Hepatocyte (in vitro differentiated cells): ENCODE results near the gene GYS1. TPM values are rescaled to one million over a fixed set of nuclear protein-coding genes. Genes with fewer than 3 reads are reported as not detected.
"Not testable (repeated sequence)": the region's sequence is repeated elsewhere in the genome, so short reads cannot be mapped to it uniquely, and the experiment has no call there.

ENCODE experiments used
- DNase-seq: peaks from one replicate; pipeline ENCODE4 v3.0.0-alpha.2; 2016; ENCODE audit warnings: low spot score
- H2AFZ ChIP-seq: fragments of 200-600 bp; sonication (generic); 2 replicates; pipeline ENCODE4 v1.6.0; 2016; ENCODE audit warnings: antibody characterized with exemption, mild to moderate bottlenecking
- H3K27ac ChIP-seq: fragments of 200-600 bp; sonication (generic); 2 replicates; pipeline ENCODE4 v1.5.1; 2016; ENCODE audit warnings: mild to moderate bottlenecking
- H3K27me3 ChIP-seq: fragments of 200-600 bp; sonication (generic); 2 replicates; pipeline ENCODE4 v1.6.1; 2016
- H3K36me3 ChIP-seq: fragments of 200-600 bp; sonication (generic); replicated peaks from 2 replicates; pipeline ENCODE4 v1.5.1; 2016; ENCODE audit warnings: low read depth; ENCODE audit not compliant: insufficient read depth
- H3K4me1 ChIP-seq: fragments of 200-600 bp; sonication (generic); 2 replicates; pipeline ENCODE4 v1.5.1; 2016; ENCODE audit warnings: mild to moderate bottlenecking, moderate library complexity; ENCODE audit not compliant: insufficient read depth
- H3K4me2 ChIP-seq: fragments of 200-600 bp; sonication (generic); 2 replicates; pipeline ENCODE4 v1.6.0; 2016
- H3K4me3 ChIP-seq: fragments of 200-600 bp; sonication (generic); 2 replicates; pipeline ENCODE4 v1.5.1; 2016; ENCODE audit warnings: mild to moderate bottlenecking
- H3K79me2 ChIP-seq: fragments of 200-600 bp; sonication (generic); 2 replicates; pipeline ENCODE4 v1.6.0; 2017; ENCODE audit warnings: mild to moderate bottlenecking
- H3K9me2 ChIP-seq: fragments of 200-600 bp; sonication (generic); replicated peaks from 2 replicates; pipeline ENCODE4 v1.6.0; 2017; ENCODE audit warnings: mild to moderate bottlenecking; ENCODE audit not compliant: insufficient read depth
- H3K9me3 ChIP-seq: fragments of 200-600 bp; sonication (generic); 2 replicates; pipeline ENCODE4 v1.5.1; 2016; ENCODE audit warnings: low read depth, mild to moderate bottlenecking
- H4K20me1 ChIP-seq: fragments of 200-600 bp; sonication (generic); 2 replicates; pipeline ENCODE4 v1.6.0; 2016; ENCODE audit warnings: mild to moderate bottlenecking; ENCODE audit not compliant: insufficient read depth, poor library complexity, severe bottlenecking
- CTCF ChIP-seq: fragments of 200-600 bp; sonication (generic); IDR thresholded peaks from 2 replicates; pipeline ENCODE4 v1.5.1; 2016; ENCODE audit warnings: antibody characterized with exemption, mild to moderate bottlenecking; ENCODE audit not compliant: poor library complexity
- WGBS: methylation state at CpG from one replicate; pipeline ENCODE4 v1.1.6; 2016; ENCODE audit warnings: low lambda C conversion rate; ENCODE audit errors: missing lambda C conversion rate; 5-methylcytosine and 5-hydroxymethylcytosine counted together
- polyA plus RNA-seq: library from polyadenylated mRNA; unstranded; fragments of >200 nt; fragmentation: Nextera tagmentation; extraction: Ambion mirVana; gene quantifications from 2 replicates; pipeline ENCODE4 v1.2.1, GENCODE V29; 2016
- total RNA-seq: library from RNA; depleted of rRNA; stranded (reverse); fragments of >200 nt; gene quantifications from 2 replicates; pipeline ENCODE4 v1.2.3, GENCODE V29; 2014

Gene GYS1
- total and polyA plus RNA-seq, 2 experiments from 2014 or later: 37.4 to 45.9 TPM

DNA sequence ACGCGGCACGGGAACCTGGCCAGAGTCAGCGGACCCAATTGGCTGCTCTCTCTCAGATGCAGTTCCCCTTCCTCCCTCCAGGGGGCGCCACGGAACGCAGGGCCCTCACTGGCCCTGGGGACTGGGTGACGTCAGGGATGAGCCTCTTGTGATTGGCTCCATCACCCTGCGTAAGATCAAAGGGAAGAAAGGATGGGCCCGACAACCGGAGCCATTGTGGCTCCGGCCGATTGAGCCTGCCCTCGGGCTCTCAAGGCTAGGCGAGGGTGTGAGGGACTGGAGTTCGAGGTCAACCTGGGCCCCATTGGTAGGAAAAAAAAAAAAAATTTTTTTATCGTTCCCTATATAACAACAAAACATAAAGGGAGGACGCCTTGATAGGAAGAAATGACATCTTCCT, 43.7 kb upstream of the GYS1 start, which contains the start of gene CGB1:
CGB1 (minus strand) TSS at position 81 of the 400 bp plus-strand sequence. CDS start 184 bp downstream, outside the sequence.
- not testable (repeated sequence) for H3K9me3 ChIP-seq, H3K9me2 ChIP-seq, H3K4me3 ChIP-seq, H3K4me1 ChIP-seq, H3K27me3 ChIP-seq, H3K79me2 ChIP-seq, DNase-seq, H4K20me1 ChIP-seq, H3K36me3 ChIP-seq, H2AFZ ChIP-seq, H3K27ac ChIP-seq, H3K4me2 ChIP-seq
- 72% methylated on average over 18 of the region's 18 CpGs for WGBS
- peak; percentile 15 for TF ChIP-seq CTCF

DNA sequence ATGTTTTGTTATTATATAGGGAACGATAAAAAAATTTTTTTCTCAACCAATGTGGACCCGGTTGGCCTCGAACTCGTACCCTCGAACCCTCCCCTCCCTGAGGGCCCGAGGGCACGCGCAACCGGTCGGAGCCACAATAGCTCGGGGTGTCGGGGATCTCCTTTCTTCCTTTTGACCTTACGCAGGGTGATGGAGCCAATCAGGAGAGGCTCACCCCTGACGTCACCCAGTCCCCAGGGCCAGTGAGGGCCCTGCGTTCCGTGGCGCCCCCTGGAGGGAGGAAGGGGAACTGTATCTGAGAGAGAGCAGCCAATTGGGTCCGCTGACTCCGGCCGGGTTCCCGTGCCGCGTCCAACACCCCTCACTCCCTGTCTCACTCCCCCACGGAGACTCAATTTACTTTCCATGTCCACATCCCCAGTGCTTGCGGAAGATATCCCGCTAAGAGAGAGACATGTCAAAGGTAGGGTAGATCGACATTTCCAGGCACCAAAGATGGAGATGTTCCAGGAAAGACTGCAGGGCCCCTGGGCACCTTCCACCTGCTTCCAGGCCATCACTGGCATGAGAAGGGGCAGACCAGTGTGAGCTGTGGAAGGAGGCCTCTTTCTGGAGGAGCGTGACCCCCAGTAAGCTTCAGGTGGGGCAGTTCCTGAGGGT, 38.7 kb upstream of the GYS1 start, which contains the start of gene CGB2:
CGB2 (plus strand) TSS at position 249 of the 660 bp plus-strand sequence; CDS start at position 455, 206 bp downstream.
- not testable (repeated sequence) for H2AFZ ChIP-seq, H3K27me3 ChIP-seq, H4K20me1 ChIP-seq, H3K9me2 ChIP-seq, H3K9me3 ChIP-seq, H3K4me2 ChIP-seq, H3K79me2 ChIP-seq, H3K27ac ChIP-seq, H3K4me1 ChIP-seq, H3K4me3 ChIP-seq, DNase-seq, H3K36me3 ChIP-seq
- 65% methylated on average over 26 of the region's 28 CpGs for WGBS

GRCh38 chr19:49030323-49030722, 37.2 kb upstream of the GYS1 start:
- H3K27ac ChIP-seq, H3K9me2 ChIP-seq, H3K4me2 ChIP-seq, H3K79me2 ChIP-seq, H2AFZ ChIP-seq, DNase-seq, H3K4me1 ChIP-seq, H3K36me3 ChIP-seq, H3K4me3 ChIP-seq, H3K27me3 ChIP-seq, H4K20me1 ChIP-seq, H3K9me3 ChIP-seq: not testable (repeated sequence)
- WGBS: 95% methylated on average over 5 of the region's 8 CpGs

DNA sequence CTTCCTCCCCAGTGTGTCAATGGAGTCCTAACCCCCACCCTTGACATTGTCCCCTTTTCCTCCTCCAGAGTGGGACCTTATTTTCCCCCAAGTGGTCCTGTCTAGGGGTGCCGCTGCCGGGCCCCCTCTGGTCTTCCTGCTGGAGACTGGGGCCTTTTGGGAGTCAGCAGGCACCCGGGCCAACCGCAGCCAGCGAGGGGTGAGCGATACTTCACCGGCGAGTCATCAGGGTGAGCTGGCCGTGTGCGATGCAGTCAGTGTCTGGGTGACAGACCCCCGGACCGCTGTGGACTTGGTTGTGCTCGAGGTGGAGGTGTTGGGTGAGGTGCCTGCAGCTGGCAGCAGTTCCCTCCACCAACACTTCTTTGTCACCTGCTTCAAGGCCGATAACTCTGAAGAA, 36.6 kb upstream of the GYS1 start:
- H3K79me2 ChIP-seq: not testable (repeated sequence)
- 84% methylated on average over 13 of the region's 14 CpGs for WGBS

DNA sequence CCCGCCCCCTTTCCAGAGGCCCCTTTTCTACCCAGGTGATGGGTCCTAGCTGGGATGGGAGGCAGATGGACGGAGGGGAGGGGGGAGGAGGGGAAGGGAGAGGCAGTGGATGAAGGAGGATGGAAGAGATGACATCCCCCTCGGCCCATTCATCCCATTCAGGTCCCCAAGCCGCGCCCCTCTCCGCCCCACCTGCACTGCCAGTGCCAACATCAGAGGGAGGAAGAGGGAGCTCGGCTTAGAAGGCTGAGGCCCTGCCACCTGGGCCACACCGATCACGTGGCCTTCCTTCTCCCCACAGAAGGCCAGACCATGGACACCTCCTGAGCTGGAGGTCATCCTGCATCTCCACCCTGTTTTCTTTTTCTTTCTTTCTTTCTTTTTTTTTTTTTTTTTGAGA, 35.6 kb upstream of the GYS1 start:
- not testable (repeated sequence) for DNase-seq, H3K4me2 ChIP-seq, H3K79me2 ChIP-seq, H3K27me3 ChIP-seq, H3K4me3 ChIP-seq, H3K9me2 ChIP-seq, H2AFZ ChIP-seq, H3K27ac ChIP-seq, H4K20me1 ChIP-seq, H3K9me3 ChIP-seq, H3K4me1 ChIP-seq, H3K36me3 ChIP-seq
- WGBS: 93% methylated on average over 4 of the region's 9 CpGs

More for the DNA sequence above, 36.6 kb upstream of the GYS1 start:
- H3K4me1 ChIP-seq, H3K27me3 ChIP-seq, H3K27ac ChIP-seq, H3K4me3 ChIP-seq, H3K4me2 ChIP-seq, H3K36me3 ChIP-seq, DNase-seq, H3K9me2 ChIP-seq, H2AFZ ChIP-seq, H4K20me1 ChIP-seq, H3K9me3 ChIP-seq: not testable (repeated sequence)

DNA sequence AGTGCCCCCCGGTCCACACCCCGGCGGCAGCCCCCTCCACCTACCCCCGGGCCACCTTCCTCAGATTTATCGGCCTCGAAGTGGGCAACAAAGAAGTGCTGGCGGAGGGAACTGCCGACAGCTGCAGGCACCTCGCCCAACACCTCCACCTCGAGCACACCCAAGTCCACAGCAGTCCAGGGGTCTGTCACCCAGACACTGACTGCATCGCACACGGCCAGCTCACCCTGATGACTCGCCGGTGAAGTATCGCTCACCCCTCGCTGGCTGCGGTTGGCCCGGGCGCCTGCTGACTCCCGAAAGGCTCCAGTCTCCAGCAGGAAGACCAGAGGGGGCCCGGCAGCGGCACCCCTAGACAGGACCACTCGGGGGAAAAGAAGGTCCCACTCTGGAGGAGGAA, 32.5 kb upstream of the GYS1 start:
- H3K4me2 ChIP-seq, H3K79me2 ChIP-seq, H3K27me3 ChIP-seq, H3K9me2 ChIP-seq, H3K9me3 ChIP-seq, H3K36me3 ChIP-seq, DNase-seq, H3K27ac ChIP-seq, H3K4me3 ChIP-seq, H3K4me1 ChIP-seq, H2AFZ ChIP-seq, H4K20me1 ChIP-seq: not testable (repeated sequence)
- 81% methylated on average over 17 of the region's 23 CpGs for WGBS

DNA sequence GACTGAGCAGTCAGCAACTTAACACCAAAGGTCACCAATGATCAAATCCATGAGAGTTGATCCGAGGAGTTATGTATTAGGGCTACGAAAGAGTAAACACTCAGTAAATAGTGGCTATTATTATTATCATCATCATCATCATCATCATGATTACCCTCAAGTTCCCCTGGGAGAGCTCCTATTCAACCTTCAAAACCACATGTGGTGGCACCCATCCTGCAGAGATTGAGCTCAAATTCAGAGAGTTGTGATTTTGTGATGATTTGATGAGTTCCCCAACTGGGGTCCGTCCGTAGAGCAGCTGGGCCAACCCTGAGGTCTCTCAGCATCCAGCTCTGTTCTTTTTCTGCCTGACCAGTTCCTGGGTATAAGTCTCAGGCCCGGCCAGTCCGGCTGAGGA, 32.0 kb upstream of the GYS1 start:
- H4K20me1 ChIP-seq, H3K36me3 ChIP-seq, H2AFZ ChIP-seq, H3K4me3 ChIP-seq, H3K4me1 ChIP-seq, DNase-seq, H3K9me3 ChIP-seq, H3K9me2 ChIP-seq, H3K4me2 ChIP-seq, H3K79me2 ChIP-seq, H3K27ac ChIP-seq: not testable (repeated sequence)
- H3K27me3 ChIP-seq: peaks cover 10% of the 10 kb centered on the region
- WGBS: 87% methylated on average over 4 of the region's 6 CpGs

DNA sequence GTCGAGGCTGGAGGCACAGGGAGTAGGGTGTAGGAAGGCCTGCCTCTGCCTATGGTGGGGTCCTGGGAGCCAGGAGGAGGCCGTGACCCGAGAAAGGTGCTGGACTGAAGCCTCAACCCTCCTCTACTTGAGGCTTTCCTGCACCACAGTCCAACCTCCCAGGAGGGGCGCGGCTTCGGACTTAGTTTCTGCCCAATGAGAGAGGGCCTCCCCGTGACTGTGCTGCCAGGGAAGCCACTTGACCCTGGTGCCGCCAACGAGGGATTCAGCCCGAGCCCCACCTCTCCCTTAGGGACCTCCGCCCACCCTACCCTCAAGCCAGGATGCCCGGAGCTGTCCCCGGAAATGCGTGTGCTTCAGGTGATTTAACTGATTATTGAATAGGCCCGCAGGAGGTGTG, 31.1 kb upstream of the GYS1 start, which contains the start of gene CGB3:
CGB3 (minus strand) TSS at position 101 of the 400 bp plus-strand sequence. CDS start 362 bp downstream, outside the sequence.
- H3K4me1 ChIP-seq, H3K4me2 ChIP-seq, H2AFZ ChIP-seq, DNase-seq, H3K79me2 ChIP-seq, H3K27ac ChIP-seq, H4K20me1 ChIP-seq, H3K4me3 ChIP-seq, H3K9me2 ChIP-seq, H3K36me3 ChIP-seq, H3K9me3 ChIP-seq: not testable (repeated sequence)
- WGBS: 87% methylated on average over 8 of the region's 15 CpGs
- H3K27me3 ChIP-seq: peaks cover 17% of the 10 kb centered on the region
